ENCODE measurements around the gene ANKRD36.
"Not testable (repeated sequence)": the region's sequence is repeated elsewhere in the genome, so short reads cannot be mapped to it uniquely, and the experiment has no call there.

GRCh38 chr2:97261192-97261591 lies 148.2 kb downstream of the ANKRD36 start:
- not testable (repeated sequence) for TF ChIP-seq CTCF (IDR thresholded peaks at IDR 0.05; ENCODE audit: low read length); EZH2 (IDR thresholded peaks at IDR 0.05; ENCODE audit: borderline replicate concordance, low read length)

Data from OCI-LY1 (cell line).